HG02642 (cell line): ENCODE measurements around the gene PTOV1.
"Not testable (repeated sequence)": the region's sequence is repeated elsewhere in the genome, so short reads cannot be mapped to it uniquely, and the experiment has no call there.

Experiments used
- ATAC-seq: cut with Tn5 transposase; IDR thresholded peaks from one replicate; pipeline ENCODE4 v1.9.1; 2021; ENCODE audit warnings: mild to moderate bottlenecking; ENCODE audit not compliant: unreplicated experiment, poor library complexity

Gene PTOV1

DNA sequence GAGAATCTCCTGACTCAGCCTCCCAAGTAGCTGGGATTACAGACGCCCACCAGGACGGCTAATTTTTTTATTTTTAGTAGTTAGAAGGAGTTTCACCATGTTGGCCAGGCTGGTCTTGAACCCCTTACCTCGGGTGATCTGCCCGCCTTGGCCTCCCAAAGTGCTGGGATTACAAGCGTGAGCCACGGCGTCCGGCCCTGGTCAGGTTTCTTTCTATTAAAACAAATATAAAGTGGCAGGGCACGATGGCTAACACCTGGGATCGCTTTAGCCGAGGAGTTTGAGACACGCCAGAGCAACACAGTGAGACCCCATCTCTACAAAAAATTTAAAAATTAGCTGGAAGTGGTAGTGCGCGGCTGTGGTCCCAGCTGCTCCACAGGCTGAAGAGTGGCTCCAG, 34.4 kb upstream of the PTOV1 start:
- no peak for ATAC-seq

DNA sequence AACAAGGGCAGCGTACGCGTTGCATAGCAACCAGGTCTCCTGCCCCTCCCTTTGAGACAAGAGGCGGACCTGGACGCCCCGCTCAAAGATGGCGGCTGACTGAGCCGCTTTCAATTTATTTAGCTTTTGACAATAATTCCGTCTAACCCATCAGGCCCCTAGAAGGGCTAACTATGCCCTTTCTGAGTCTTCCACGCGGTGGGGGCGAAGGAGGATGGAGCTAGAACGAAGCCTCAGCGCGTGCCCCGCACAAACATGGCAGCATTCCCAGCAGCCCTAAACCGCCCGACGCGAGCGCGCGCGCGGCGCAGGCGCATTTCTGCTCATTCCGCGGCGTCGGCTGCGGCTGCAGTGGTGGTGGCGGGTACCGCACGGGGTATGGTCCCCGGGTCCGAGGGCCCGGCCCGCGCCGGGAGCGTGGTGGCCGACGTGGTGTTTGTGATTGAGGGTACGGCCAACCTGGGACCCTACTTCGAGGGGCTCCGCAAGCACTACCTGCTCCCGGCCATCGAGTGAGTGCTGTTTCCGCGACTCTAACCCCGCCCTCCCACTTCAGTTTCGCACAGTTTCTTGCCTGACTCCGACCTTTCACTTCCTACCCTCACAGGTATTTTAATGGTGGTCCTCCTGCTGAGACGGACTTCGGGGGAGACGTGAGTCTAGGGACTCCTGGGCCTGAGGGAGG, 32.9 kb upstream of the PTOV1 start, which contains the start of gene MED25:
Gene MED25 (plus strand): TSS at position 326 of the 685 bp plus-strand sequence. CDS start 53 bp downstream, at position 379.
- peak; percentile 80 for ATAC-seq

DNA sequence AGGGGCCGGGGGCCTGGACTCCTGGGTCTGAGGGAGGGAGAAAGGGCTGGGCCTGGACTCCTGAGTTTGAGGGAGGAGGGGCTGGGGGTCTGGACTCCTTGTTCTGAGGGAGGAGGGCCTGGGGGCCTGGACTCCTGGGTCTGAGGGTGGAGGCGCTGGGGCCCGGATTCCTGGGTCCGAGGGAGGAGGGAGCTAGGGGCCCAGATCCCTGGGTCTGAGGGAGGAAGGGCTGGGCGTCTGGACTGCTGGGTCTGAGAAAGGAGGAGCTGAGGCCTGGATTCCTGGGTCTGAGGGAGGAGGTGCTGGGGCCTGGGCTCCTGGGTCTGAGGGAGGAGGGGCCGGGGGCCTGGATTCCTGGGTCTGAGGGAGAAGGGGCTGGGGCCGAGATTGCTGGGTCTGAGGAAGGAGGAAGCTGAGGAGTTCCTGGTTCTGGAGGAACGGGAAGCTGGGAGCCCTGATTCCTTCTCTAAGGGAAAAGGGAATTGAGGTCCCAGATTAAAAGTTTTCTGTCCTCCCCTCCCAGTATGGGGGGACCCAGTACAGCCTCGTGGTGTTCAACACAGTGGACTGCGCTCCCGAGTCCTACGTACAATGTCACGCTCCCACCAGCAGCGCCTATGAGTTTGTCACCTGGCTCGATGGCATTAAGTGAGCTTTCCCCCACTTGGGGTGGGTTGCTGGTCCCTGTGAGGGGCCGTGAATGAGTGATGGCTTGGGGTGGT, 32.1 kb upstream of the PTOV1 start:
- ATAC-seq: no peak

DNA sequence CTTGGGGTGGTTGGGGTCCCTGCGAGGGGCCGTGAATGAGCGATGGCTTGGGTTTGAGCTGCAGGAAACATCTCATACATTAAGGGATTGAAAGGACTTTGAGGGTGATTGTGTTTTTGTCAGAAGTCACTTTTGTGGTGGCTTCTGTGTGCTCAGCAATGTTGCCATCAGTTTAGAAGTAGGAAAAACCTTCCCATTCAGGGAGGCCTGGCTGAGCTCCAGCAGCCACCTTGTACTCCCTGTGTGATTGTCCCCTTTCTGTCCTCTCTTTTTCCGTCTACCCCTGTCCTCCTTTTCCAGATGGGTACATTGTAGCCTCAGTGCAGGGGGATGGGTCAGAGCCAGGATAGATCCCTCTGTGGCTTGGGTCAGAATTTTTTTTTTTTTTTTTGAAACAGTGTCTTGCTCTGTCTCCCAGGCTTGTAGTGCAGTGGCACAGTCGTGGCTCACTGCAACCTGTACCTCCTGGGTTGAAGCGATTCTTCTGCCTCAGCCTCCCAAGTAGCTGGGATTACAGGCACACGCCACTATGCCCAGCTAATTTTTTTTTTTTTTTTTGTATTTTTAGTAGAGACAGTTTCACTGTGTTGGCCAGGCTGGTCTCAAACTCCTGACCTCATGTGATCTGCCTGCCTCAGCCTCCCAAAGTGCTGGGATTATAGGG, 31.4 kb upstream of the PTOV1 start:
- ATAC-seq: not testable (repeated sequence)

DNA sequence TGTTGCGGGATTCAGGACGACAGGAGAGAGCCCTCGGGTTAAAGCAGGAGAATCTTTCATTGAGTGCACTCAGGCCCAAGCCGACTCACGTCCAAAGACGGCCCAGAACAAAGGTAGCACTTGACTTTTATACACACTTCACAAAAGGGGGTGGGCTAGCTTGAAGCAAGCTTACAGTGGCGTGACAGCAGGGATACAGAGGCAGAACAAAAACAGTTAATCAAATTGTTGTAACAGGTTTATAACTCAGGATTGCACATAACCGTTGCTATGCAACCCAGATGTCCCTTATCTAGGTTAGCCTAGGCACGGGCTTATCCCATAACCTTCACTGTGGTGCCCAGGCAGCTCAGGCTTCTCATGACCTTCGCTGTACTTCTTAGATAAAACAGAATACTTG, 30.8 kb upstream of the PTOV1 start:
- no peak for ATAC-seq

DNA sequence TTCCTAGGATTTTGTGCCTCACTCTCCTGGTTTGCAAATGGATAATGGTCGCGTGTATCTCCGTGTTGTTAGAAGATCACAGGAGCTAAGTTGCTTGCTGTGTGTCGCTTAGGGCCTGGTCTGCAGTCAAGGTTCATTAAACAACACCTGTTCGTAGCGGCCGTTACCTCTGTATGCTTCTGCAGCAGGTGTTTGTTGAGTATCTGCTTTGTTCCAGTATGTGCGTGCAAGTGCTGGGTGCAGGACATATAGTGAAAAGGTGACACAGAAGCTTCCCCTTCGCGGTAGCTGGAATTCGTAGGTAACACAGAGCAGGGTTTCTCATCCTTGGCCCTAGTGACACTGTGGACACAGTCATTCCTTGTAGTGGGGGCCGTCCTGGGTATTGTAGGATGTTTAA, 27.5 kb upstream of the PTOV1 start:
- ATAC-seq: no peak

DNA sequence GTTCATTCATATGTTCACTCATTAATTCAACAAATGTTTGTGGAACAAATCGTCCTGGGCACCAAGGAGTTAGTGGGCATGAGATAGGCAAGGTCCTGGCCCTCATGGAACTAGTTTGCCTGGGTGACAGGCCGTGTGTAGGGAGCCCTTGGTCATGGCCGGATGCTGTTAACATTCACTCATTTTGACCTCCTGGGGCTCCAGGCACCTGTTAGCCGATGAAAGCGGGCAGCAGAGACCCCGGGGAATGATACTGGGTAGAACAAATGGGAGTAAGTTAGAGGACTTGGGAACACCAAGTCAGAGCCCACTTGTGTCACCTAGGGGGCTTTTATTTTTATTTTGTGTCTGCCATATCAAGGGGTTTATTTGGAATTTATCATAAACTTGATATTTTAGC, 26.3 kb upstream of the PTOV1 start:
- no peak for ATAC-seq

DNA sequence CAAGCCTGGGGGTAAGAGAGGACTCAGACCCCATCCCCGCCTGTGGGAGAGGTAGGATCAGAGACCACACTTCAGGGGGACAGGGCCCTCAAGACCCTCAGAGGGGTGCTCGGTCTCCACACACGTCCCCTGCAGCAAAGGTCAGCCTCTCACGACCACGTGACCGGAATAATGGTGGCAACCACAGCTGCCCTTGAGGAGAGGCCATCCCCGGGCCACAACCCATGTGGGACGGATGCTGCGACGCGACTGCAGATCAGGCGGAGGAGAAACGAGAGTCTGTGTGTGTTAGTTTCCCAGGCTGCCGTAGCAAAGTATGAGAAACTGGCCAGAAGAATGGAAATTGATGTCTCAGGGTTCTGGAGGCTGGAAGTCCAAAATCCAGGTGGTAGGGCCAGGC, 23.9 kb upstream of the PTOV1 start:
- no peak for ATAC-seq

DNA sequence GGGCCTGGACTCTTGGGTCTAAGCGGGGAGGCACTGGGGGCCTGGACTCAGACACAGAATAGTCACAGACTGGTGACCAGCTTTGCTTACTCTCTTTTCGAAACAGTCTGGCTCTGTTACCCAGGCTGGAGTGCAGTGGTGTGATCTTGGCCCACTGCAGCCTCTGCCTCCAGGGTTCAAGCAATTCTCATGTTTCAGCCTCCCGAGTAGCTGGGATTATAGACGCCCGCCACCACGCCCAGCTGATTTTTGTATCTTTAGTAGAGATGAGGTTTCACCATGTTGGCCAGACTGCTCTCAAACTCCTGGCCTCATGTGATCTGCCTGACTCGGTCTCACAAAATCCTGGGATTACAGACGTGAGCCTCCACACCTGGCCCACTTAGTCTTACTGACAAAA, 21.8 kb upstream of the PTOV1 start:
- ATAC-seq: no peak

DNA sequence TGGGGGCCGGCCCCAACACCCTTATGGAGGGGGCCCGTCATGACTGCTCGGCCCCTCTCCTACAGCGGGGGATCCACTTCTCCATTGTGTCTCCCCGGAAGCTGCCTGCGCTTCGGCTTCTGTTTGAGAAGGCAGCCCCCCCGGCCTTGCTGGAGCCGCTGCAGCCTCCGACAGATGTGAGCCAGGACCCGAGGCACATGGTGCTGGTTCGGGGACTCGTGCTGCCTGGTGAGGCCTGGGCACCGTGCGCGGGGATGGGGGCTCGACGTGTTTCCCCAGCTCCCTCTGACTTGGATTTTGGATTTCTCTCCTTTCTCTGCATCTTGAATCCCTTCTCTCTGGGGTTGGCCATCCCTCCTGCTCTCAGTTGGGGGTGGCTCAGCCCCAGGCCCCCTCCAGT, 21.2 kb upstream of the PTOV1 start:
- ATAC-seq: no peak

DNA sequence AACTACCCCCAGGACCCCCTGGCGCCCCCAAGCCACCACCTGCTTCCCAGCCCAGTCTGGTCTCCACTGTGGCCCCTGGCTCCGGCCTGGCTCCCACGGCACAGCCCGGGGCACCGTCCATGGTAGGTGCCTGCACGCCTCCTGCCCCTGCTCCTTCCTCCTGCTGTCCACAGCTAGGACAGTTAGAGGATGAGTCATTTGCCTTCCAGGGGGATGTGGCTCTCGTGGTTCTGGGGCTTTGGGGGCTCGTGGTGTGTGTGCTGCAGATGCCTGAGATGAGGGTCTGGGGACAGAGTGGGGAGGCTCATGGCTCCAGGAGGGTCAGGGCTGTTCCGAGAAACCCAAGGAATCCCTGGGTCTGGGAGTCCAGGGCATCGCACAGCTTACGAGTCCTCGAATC, 20.2 kb upstream of the PTOV1 start:
- no peak for ATAC-seq

DNA sequence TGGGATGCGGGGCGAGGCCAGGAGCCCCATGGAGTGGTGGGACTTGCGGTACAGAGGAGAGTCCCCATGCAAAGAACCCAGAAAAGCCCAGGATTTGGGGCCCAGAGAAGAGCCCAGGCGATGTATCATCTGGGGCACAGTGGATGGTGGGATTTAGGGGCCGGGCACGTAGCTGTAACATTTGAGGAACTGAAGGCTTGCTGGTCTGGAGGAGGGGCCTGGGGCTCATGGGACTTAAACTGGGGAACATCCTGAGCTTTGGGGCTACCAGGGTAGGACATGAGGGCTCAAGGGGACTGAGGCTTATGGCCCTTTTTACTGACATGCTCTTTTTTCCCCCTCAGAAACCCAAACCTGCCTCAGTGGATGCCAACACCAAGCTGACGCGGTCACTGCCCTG, 19.4 kb upstream of the PTOV1 start:
- no peak for ATAC-seq

DNA sequence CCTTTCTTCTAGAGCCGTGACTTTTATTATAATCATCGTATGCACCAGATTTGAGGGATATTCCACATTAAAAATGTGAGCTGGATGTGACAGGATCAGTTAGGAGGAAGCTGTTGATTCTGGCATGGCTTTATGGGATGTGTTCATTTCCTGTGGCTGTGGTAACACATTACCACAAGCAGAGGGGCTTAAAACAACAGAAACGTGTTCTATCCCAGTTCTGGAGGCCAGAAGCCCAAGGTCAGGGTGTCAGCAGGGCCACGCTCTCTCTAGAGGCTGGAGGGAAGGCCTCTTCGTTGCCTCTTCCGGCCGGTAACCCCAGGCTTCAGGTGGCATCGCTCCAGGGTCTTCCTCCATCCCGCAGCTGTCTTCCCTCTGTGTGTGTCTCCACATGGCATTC, 18.4 kb upstream of the PTOV1 start:
- ATAC-seq: no peak

DNA sequence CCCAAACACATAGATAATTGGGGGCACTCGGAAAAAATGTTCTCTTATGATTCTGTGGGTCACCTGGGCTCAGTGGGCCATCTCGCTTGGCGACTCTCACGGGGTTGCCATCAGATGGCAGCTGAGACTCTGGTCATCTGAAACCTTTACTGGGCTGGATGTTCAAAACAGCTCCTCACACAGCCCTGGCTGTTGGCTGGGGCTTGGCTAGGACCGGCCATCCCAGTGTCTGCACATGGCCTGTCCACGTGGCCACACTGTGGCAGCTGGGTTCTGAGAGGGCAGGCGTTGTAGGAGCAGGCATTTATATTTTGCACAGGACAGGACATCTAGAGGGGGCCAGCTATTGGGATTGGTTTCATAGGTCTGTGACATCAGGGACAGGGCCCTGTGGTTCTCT, 17.4 kb upstream of the PTOV1 start:
- ATAC-seq: no peak

DNA sequence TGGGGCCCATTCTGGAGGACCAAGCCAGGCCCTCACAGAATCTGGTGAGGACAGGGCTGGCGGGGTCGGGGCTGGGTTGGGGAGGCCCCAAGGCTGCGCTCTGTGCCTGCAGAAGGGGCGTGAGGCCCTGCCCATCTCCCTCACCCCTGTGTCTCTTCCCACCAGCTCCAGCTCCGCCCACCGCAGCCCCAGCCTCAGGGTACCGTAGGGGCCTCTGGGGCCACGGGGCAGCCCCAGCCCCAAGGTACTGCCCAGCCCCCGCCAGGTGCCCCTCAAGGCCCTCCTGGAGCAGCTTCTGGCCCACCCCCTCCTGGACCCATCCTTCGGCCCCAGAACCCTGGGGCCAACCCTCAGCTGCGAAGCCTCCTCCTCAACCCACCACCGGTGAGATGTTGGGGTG, 15.4 kb upstream of the PTOV1 start:
- ATAC-seq: no peak

DNA sequence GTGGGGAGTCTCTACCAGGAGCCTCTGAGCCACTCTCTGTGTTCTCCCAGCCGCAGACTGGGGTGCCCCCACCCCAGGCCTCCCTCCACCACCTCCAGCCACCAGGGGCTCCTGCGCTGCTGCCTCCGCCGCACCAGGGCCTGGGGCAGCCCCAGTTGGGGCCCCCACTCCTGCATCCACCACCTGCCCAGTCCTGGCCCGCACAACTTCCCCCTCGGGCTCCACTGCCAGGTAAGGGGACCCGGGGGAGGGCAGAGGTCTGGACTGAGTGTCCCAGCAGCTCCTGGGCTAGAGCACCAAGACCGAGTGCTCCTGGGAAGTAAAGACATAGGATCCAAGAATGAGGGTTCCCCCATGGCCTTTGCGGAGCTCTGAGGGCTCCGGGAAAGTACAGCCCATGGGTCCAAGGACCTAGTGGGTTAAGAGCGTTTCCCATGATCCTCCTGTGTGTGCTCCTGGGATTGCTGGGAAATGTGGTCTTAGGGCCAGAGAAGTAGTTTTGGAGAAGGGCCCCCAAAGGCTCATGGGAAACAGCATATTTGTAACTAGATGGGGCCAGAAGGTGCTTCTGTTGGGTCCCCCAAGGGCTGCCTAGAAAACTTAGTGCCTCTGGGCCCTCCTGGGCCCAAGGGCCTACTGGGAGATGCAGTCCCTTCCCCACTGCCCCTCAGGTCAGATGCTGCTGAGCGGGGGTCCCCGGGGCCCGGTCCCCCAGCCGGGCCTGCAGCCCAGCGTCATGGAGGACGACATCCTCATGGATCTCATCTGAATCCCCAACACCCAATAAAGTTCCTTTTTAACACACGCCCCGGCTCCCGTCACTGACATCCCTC, 14.6 kb upstream of the PTOV1 start:
- no peak for ATAC-seq

DNA sequence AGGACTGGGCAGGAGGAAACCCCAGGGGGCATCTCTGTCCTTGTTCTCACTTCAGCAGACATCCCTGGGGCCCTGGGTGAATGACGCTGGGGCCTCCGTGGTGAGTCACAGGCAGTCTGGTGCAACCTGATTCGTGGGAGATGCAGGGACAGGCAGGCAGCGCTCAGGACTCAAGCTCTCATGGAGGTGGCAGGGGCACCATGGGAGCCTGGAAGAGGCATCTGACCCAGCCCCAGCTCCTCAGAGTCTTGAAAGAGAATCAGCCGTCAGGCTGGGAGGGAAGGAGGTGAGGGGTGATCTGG, 14.0 kb upstream of the PTOV1 start:
- ATAC-seq: no peak

DNA sequence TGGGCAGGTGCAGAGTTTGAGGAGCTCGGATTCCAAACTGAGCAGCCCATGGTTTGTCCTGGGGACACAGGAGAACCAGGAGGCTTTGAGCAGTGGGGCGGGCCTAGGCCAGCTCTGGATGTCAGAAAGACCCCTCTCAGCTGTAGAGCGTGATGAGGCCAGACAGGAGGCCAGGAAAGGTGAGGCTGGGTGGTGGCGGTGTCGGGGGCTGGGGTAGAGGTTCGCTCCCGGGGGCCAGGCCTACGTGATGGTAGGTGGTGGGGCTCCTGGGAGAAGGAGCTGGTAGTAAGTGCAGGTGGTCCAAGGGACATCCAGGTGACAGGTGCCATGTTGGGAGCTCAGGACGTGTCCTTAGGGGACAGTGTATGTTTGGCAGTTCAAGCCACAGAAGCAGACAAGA, 13.5 kb upstream of the PTOV1 start:
- no peak for ATAC-seq

DNA sequence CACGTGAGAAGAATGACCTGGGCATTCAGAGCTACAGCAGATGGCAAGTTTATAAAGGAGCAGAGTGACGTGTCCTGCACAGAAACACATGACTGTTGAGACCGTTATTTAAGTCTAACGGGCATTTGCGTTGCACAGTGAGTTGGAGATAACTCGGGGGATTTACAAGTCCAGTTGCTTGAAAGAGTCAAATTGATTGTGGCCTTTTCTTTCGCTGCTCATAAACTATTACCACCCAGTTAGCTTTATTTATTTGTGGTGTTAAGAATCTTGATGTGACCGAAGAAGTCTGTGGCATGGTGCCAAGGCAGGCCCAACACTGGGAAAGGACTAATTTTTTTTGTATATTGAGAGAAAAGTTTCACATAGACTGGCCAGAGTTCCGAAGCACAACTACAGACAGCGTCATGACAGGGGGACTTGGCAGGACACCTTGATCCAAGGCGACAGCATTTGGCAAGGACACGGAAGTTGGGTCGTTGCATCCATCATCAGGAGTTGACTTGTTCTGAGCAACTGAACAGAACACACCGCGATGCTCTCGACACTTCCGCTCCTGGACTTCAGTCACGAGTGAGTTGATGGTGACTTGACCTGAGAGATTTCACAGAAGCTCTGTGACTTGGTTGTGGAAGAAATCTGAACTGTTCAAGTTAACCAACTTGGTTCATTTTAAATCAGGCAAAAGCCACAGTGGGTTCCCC, 11.9 kb upstream of the PTOV1 start:
- ATAC-seq: no peak

DNA sequence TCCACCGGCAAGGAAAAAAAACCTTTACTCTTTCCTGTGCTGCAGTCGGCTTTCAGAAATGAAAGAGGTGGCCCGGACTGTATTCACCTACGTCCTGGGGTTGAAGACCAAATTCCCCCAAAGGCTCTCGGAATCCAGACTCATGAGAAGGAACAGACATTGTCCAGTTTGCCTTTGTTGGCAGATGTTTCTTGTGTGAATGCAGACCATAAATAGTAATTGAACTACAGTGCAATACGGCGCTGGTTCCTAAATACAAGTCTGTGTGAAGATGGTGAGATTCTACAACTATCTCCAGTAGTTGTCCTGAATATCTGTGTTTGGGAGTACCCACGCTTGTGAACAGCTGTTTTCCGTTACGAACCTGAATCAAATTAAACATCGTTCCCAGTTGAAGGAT, 11.2 kb upstream of the PTOV1 start:
- ATAC-seq: no peak
